ENCODE measurements around the gene CDK5RAP1.

The CDK5RAP1 gene, protein sequence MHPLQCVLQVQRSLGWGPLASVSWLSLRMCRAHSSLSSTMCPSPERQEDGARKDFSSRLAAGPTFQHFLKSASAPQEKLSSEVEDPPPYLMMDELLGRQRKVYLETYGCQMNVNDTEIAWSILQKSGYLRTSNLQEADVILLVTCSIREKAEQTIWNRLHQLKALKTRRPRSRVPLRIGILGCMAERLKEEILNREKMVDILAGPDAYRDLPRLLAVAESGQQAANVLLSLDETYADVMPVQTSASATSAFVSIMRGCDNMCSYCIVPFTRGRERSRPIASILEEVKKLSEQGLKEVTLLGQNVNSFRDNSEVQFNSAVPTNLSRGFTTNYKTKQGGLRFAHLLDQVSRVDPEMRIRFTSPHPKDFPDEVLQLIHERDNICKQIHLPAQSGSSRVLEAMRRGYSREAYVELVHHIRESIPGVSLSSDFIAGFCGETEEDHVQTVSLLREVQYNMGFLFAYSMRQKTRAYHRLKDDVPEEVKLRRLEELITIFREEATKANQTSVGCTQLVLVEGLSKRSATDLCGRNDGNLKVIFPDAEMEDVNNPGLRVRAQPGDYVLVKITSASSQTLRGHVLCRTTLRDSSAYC

GRCh38 chr20:33401184-33401920, at the start of gene CDK5RAP1:
Gene CDK5RAP1 (minus strand): TSS chr20:33401519. CDS start chr20:33397064, 4,455 bp downstream.
- peak; percentile 86 for TF ChIP-seq POLR2A (IDR thresholded peaks at IDR 0.05; ENCODE audit: extremely low read depth, insufficient read length)
- TF ChIP-seq MAX (IDR thresholded peaks at IDR 0.05; ENCODE audit: low read depth, low read length): peak; percentile 52; the same call in 1 of the 2 replicates
- TF ChIP-seq, protein P1, sequence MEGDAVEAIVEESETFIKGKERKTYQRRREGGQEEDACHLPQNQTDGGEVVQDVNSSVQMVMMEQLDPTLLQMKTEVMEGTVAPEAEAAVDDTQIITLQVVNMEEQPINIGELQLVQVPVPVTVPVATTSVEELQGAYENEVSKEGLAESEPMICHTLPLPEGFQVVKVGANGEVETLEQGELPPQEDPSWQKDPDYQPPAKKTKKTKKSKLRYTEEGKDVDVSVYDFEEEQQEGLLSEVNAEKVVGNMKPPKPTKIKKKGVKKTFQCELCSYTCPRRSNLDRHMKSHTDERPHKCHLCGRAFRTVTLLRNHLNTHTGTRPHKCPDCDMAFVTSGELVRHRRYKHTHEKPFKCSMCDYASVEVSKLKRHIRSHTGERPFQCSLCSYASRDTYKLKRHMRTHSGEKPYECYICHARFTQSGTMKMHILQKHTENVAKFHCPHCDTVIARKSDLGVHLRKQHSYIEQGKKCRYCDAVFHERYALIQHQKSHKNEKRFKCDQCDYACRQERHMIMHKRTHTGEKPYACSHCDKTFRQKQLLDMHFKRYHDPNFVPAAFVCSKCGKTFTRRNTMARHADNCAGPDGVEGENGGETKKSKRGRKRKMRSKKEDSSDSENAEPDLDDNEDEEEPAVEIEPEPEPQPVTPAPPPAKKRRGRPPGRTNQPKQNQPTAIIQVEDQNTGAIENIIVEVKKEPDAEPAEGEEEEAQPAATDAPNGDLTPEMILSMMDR (IDR thresholded peaks at IDR 0.05; ENCODE audit: low read depth, low read length): no peak
- TF ChIP-seq MYC (IDR thresholded peaks at IDR 0.05; ENCODE audit: low read depth, low read length): peak; percentile 49
- H3K4me3 ChIP-seq (ENCODE audit: low read depth, low read length): peak within 1 kb of the TSS; percentile 100
- DNase-seq (ENCODE audit: low read depth): peak; percentile 96

DNA sequence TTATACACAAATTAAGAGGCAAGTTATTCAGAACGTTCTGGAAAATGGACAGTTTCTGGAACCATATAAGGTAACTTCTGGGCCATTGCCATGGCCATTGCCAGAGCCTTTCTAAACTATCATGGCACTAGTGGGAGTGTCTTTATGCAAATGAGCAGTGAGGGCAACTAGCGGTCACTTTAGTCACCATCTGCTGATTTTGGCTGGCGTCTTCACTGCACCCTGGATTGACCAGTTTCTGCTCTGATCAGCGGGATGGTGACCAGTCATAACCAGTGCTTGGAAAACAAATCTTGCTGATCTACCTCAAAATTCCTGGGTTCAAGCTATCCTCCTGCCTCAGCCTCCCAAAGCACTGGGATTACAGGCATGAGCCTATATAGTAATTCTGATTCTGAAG, 49.5 kb upstream of the CDK5RAP1 start:
- H3K4me3 ChIP-seq (ENCODE audit: low read depth, low read length): no peak overlapping the region
- DNase-seq (ENCODE audit: low read depth): no peak
- TF ChIP-seq MAX (IDR thresholded peaks at IDR 0.05; ENCODE audit: low read depth, low read length) (no peak), MYC (IDR thresholded peaks at IDR 0.05; ENCODE audit: low read depth, low read length) (no peak), POLR2A (IDR thresholded peaks at IDR 0.05; ENCODE audit: extremely low read depth, insufficient read length) (no peak)
- TF ChIP-seq, protein P1 (IDR thresholded peaks at IDR 0.05; ENCODE audit: low read depth, low read length): no peak

DNA sequence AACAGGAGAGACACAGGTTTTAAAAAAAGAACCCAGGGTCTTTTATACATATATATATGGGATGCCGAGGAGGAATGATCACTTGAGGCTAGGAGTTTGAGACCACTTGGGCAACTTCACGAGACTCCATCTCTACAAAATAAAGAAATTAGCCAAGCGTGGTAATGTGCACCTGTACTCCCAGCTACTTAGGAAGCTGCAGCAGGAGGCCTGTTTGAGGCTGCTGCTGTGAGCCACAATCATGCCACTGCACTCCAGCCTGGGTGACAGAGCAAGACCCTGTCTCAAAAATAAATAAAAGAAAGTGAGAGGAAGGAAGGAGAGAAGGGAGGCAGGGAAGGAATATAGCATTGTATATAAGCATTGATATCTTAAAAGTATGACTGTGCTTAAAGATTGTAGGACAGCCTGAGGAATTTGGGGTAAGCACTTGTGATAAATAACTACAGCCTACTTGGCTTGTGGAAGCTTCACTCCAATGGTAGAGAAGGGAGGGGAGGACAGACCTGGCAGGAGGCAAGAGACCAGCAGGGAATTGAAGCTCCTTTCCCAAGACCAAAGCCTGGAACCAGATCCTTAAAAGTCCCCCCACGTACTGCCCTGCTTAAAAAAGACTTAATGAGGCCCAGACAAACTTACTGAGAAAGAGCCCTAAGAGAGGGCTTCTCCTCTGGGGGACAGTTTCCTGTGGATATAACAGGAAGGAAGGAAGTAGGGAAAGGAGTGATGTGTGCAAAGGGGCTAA, 44.7 kb upstream of the CDK5RAP1 start:
- no peak for DNase-seq (ENCODE audit: low read depth)
- H3K4me3 ChIP-seq (ENCODE audit: low read depth, low read length): no peak overlapping the region
- TF ChIP-seq, protein P1 (IDR thresholded peaks at IDR 0.05; ENCODE audit: low read depth, low read length): no peak
- no peak for TF ChIP-seq MAX (IDR thresholded peaks at IDR 0.05; ENCODE audit: low read depth, low read length)
- no peak for TF ChIP-seq POLR2A (IDR thresholded peaks at IDR 0.05; ENCODE audit: extremely low read depth, insufficient read length)
- no peak for TF ChIP-seq MYC (IDR thresholded peaks at IDR 0.05; ENCODE audit: low read depth, low read length)

- H3K4me3 ChIP-seq (ENCODE audit: low read depth, low read length): peak overlapping the region; percentile 65
- no peak for TF ChIP-seq MYC (IDR thresholded peaks at IDR 0.05; ENCODE audit: low read depth, low read length)
- TF ChIP-seq, protein P1 (IDR thresholded peaks at IDR 0.05; ENCODE audit: low read depth, low read length): no peak
- no peak for TF ChIP-seq POLR2A (IDR thresholded peaks at IDR 0.05; ENCODE audit: extremely low read depth, insufficient read length)
- no peak; the same call in 1 of the 2 replicates for TF ChIP-seq MAX (IDR thresholded peaks at IDR 0.05; ENCODE audit: low read depth, low read length)
- peak; percentile 26 for DNase-seq (ENCODE audit: low read depth)
Observed at GRCh38 chr20:33444797-33445560, 43.7 kb upstream of the CDK5RAP1 start.
